Cardiac muscle cell (in vitro differentiated cells and primary cell): ENCODE data around the gene CEP290. TPM values are rescaled to one million over a fixed set of nuclear protein-coding genes. Genes with fewer than 3 reads are reported as not detected.

Source experiments
- DNase-seq, 2 donors: peaks; one replicate each; pipeline versions ENCODE4 v3.0.0 to v3.0.0-alpha.2; 2010 to 2017; ENCODE audit warnings: low read depth in 1 of 2, low spot score in 1 of 2
- H3K27ac ChIP-seq: fragments of 200-600 bp; sonication (generic); 2 replicates; pipeline ENCODE4 v1.5.1; 2016
- H3K27me3 ChIP-seq: fragments of 200-600 bp; sonication (generic); 2 replicates; pipeline ENCODE4 v1.6.0; 2016; ENCODE audit warnings: control low read depth
- H3K36me3 ChIP-seq: fragments of 200-600 bp; sonication (generic); 2 replicates; pipeline ENCODE4 v1.5.1; 2016; ENCODE audit warnings: control low read depth
- H3K4me1 ChIP-seq: fragments of 200-600 bp; sonication (generic); 2 replicates; pipeline ENCODE4 v1.8.1; 2017; ENCODE audit warnings: low read depth, mild to moderate bottlenecking, mixed run types
- H3K4me3 ChIP-seq: fragments of 200-600 bp; sonication (generic); 2 replicates; pipeline ENCODE4 v1.5.1; 2016; ENCODE audit warnings: mild to moderate bottlenecking
- H3K9me3 ChIP-seq: fragments of 200-600 bp; sonication (generic); 2 replicates; pipeline ENCODE4 v1.5.1; 2017; ENCODE audit warnings: low read depth, mild to moderate bottlenecking, control low read depth
- CTCF ChIP-seq: IDR thresholded peaks from 2 replicates; pipeline ENCODE4 v1.5.1; 2012; ENCODE audit warnings: low read depth, mild to moderate bottlenecking, low read length
- polyA plus RNA-seq: library from polyadenylated mRNA; unstranded; fragments of >200 nt; fragmentation: Nextera tagmentation; extraction: Ambion mirVana; gene quantifications from 2 replicates; pipeline ENCODE4 v1.2.1, GENCODE V29; 2016
- total RNA-seq: library from RNA; depleted of rRNA; stranded (reverse); fragments of >200 nt; gene quantifications from 2 replicates; pipeline ENCODE4 v1.2.3, GENCODE V29; 2016

Gene CEP290
- total and polyA plus RNA-seq, 2 experiments from 2014 or later = 16.7 to 32.4 TPM

GRCh38 chr12:88052686-88053085 is 89.2 kb downstream of the CEP290 start:
- Histone ChIP-seq H3K4me3 (no peak overlapping the region), H3K9me3 (no peaks in the 10 kb centered on the region), H3K27me3 (no peaks in the 10 kb centered on the region), H3K27ac (no peak overlapping the region), H3K36me3 (peaks cover 45% of the 10 kb centered on the region), H3K4me1 (no peaks in the 10 kb centered on the region)
- peak; percentile 20 to 66 for DNase-seq
- peak; percentile 56 for TF ChIP-seq CTCF

DNA sequence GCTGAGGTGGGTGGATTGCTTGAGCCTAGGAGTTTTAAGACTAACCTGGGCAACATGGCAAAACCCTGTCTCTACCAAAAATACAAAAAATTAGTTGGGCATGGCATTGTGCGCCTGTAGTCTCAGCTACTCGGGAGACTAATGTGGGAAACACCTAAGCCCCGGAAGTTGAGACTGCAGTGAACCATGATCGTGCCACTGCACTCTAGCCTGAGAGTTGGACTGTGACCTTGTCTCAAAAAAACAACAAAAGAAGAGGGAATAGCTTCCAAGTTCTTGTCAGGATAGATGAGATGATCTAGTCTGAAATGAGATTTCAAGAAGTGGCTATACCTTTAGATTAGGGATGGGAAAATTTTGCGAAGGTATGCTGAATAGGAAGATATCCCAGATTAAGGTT is 97.9 kb downstream of the CEP290 start:
- no peak overlapping the region for H3K27ac ChIP-seq
- no peaks in the 10 kb centered on the region for H3K27me3 ChIP-seq
- no peak for TF ChIP-seq CTCF
- peaks cover 45% of the 10 kb centered on the region for H3K36me3 ChIP-seq
- no peak for DNase-seq
- no peaks in the 10 kb centered on the region for H3K9me3 ChIP-seq
- H3K4me1 ChIP-seq = no peaks in the 10 kb centered on the region
- H3K4me3 ChIP-seq = no peak overlapping the region

DNA sequence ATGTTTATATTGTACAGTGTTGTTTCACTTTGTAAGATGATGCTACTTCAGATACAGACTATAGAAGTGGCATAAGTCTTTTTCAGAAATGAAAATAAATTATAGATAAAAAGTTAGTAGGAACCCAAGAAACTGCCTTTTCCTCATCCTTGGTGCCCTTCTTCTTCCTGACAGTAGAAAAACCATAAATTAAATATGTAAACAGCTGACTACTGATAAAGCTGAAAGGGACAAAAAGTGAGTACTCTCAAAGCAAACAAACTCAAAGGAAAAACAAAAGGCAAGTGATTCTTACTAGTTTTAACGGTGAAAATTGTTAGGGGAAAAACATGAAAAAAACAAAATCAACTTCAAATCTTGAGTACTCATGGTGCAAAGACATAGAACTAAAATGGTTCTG is 104.1 kb downstream of the CEP290 start:
- TF ChIP-seq CTCF = no peak
- no peak overlapping the region for H3K4me3 ChIP-seq
- DNase-seq = no peak
- H3K36me3 ChIP-seq = no peaks in the 10 kb centered on the region
- H3K27ac ChIP-seq = no peak overlapping the region
- no peaks in the 10 kb centered on the region for H3K9me3 ChIP-seq
- no peaks in the 10 kb centered on the region for H3K27me3 ChIP-seq
- H3K4me1 ChIP-seq = peaks cover 10% of the 10 kb centered on the region

DNA sequence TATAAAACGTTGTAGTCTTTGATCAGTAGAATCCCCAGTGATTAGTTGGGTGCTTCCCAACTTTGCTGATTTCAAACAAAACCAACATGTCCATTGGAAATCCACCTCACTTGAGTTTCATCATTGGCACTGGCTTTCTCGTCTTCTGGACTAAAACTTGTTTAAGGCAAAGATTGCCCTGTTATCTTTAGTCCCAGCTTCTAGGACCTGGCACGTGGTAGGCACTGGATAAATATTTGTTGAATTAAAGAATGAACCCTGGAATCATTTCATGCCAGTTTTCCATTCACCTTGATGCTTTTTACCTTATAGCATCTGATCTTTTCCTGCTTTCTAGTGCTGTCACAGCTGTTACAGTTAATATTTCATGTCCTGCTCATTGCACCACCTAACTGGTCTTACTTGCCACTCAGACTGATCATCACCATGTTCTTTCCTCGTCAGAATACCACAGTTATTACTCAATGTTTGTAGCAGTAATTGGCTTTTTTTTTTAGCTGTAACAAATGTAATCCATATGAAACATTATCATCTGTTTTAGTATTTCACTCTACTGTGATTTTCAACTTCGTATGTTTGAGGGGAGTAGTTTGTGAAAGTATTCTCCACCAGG is 105.4 kb downstream of the CEP290 start:
- no peaks in the 10 kb centered on the region for H3K27me3 ChIP-seq
- H3K36me3 ChIP-seq = no peaks in the 10 kb centered on the region
- no peaks in the 10 kb centered on the region for H3K9me3 ChIP-seq
- H3K4me3 ChIP-seq = peak overlapping the region; percentile 79
- no peak for TF ChIP-seq CTCF
- H3K4me1 ChIP-seq = peaks cover 10% of the 10 kb centered on the region
- peak in 1 of 2 donors; percentile 34 for DNase-seq
- H3K27ac ChIP-seq = no peak overlapping the region

DNA sequence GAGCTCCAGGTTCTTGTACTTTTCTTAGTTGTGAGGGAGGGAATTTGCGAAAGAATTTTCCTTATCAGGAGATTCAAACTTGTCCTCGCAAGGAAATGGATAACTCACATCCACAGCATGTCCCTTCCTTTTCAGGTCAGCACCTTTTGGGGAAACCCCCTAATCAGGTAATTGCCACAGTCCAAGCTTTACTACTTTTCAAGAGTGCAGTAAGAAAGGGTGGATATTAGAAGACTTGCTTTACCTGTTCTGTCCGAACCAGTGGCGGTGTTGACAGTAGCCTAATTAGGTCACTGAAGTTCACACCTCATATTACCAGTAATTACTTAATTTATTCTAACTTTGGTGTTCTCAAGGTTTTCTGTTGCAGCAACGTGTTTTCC is 106.0 kb downstream of the CEP290 start:
- no peak for DNase-seq
- no peak for TF ChIP-seq CTCF
- Histone ChIP-seq H3K27ac (peak overlapping the region; percentile 69), H3K4me1 (peaks cover 10% of the 10 kb centered on the region), H3K4me3 (peak overlapping the region; percentile 79), H3K36me3 (no peaks in the 10 kb centered on the region), H3K9me3 (no peaks in the 10 kb centered on the region), H3K27me3 (no peaks in the 10 kb centered on the region)
